GM10266 (cell line): ENCODE measurements around the gene SLC26A11.

Experiments
- DNase-seq: peaks from one replicate; pipeline ENCODE4 v3.0.0; 2012; ENCODE audit errors: extremely low spot score
- TF ChIP-seq, protein P1 (sequence below): IDR thresholded peaks from 2 replicates; pipeline ENCODE4 v1.5.1; 2012; ENCODE audit warnings: mild to moderate bottlenecking, low read depth; ENCODE audit not compliant: control insufficient read depth, insufficient read depth; ENCODE audit errors: missing control alignments

SLC26A11 gene

GRCh38 chr17:80244871-80245509 lies 24.8 kb downstream of the SLC26A11 start:
- DNase-seq: no peak
- TF ChIP-seq, protein P1, sequence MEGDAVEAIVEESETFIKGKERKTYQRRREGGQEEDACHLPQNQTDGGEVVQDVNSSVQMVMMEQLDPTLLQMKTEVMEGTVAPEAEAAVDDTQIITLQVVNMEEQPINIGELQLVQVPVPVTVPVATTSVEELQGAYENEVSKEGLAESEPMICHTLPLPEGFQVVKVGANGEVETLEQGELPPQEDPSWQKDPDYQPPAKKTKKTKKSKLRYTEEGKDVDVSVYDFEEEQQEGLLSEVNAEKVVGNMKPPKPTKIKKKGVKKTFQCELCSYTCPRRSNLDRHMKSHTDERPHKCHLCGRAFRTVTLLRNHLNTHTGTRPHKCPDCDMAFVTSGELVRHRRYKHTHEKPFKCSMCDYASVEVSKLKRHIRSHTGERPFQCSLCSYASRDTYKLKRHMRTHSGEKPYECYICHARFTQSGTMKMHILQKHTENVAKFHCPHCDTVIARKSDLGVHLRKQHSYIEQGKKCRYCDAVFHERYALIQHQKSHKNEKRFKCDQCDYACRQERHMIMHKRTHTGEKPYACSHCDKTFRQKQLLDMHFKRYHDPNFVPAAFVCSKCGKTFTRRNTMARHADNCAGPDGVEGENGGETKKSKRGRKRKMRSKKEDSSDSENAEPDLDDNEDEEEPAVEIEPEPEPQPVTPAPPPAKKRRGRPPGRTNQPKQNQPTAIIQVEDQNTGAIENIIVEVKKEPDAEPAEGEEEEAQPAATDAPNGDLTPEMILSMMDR: no peak

DNA sequence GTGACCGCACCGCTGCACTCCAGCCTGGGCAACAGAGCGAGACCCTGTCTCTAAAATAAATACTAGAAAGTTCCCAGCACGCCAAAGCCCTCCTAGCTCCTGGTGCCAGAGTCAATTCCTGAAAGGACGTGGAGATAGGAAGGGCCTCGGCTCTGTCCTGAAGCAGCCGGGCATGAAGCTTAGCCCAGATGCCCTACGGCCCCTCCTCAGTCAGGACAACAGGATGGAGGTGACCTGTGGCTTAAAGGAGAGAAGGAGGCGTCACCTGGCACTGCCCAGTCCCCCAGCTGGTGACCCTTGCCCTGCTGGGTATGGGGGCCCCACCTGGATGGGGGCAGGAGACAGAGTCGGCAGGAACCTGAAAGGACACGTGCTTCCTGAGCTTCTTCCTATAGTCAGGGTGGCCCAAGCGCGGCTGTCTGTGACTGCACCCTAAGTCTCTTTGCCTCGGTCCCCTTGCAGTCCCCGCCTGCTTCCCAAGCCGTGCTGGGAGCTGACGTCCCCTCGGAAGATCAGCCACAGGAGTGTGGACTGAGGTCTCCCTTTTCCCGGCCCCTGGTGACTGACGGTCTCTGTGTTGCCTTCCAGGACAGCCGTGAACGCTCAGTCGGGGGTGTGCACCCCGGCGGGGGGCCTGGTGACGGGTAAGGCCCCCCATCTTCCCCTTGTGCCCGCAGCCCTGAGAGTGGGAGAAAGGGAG lies 25.5 kb downstream of the SLC26A11 start:
- TF ChIP-seq, protein P1: no peak

DNA sequence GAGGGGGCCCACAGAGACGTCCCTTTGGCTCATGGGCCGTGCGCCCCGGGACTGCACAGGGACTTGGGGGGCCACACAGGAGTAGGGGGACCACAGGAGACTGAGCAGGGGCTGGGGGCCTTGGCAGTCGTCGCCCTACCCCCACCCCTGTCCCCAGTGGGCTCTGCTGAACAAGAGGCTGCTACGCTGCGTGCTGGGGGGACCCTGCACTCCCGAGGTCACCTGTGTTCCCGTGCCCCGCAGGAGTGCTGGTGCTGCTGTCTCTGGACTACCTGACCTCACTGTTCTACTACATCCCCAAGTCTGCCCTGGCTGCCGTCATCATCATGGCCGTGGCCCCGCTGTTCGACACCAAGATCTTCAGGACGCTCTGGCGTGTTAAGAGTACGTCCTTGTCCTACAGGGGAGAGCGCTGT lies 26.0 kb downstream of the SLC26A11 start:
- TF ChIP-seq, protein P1: no peak

More for the DNA sequence above, 25.5 kb downstream of the SLC26A11 start:
- no peak for DNase-seq

GRCh38 chr17:80246726-80247125 lies 26.5 kb downstream of the SLC26A11 start:
- TF ChIP-seq, protein P1: no peak
- no peak for DNase-seq

More for the DNA sequence above, 26.0 kb downstream of the SLC26A11 start:
- DNase-seq: no peak

GRCh38 chr17:80247561-80247960 lies 27.3 kb downstream of the SLC26A11 start:
- TF ChIP-seq, protein P1: no peak
- DNase-seq: no peak

GRCh38 chr17:80248001-80248893 lies 28.0 kb downstream of the SLC26A11 start:
- DNase-seq: no peak
- TF ChIP-seq, protein P1: no peak
